Activated CD4-positive, alpha-beta T cell treated with anti-CD3 and anti-CD28 coated beads, Interleukin-10, Interleukin-2, amounts not matched to agents 100 ng/mL and 50 ng/mL, durations not matched to agents 16 hours and 8 hours (primary cell): ENCODE results near the gene LPIN3.

Experiments used
- DNase-seq: peaks from one replicate; pipeline ENCODE4 v3.0.0-alpha.2; 2020

The LPIN3 gene

DNA sequence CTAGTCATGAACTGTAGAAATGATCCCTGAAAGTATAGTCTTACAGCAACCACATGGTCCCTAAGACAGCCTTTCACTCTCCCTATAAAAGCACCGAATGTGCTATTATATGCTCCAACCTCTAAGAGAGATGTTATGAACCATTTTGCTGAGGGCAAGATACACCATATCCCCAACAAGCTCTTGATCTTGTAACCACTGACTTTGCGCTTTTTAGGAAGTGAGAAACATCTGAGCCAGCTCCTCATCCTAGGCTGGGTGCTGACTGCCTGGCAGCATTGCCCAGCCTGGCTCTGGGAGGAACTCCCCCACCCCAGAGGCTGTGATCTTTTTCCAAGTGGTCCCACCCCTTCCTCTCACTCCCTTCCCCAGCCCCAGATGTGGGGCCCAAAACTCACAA, 29.1 kb downstream of the LPIN3 start:
- no peak for DNase-seq

DNA sequence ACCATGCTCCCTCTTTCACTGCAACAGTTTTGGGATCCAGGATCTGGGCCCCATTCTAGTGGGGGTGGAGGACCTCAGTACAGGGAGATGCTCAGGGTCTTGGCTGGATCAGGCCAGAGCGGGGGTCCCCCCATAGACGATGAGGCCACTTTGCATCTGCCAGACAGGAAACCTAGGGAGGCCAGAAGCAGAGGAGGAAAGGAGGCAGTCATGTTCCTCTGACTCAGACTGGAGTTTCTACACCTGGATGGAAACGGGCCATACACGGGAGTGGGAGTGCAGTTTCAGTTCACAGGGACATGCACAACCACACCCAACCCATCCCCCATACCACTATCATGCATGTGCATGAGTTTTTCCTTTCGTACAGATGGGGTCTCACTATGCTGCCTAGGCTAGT, 29.6 kb downstream of the LPIN3 start:
- no peak for DNase-seq

DNA sequence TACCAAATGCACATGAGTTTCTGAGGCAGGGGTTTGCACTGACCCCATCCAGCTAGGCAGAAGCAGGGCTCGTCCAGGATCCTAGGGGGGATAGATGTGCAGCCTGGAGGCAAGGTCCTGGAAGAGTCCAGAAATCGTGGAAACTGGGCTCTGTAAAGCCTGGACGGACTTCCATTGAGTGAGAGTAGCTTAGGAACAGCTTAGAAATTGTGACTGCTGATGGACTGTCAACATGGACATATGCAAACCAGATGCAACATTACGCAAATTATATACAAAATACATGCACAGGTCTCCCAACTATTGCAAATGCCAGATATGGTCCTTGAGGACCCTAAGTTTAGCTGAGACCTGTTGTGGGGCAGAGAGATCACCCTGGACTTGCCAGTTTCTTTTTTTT, 30.8 kb downstream of the LPIN3 start:
- no peak for DNase-seq

DNA sequence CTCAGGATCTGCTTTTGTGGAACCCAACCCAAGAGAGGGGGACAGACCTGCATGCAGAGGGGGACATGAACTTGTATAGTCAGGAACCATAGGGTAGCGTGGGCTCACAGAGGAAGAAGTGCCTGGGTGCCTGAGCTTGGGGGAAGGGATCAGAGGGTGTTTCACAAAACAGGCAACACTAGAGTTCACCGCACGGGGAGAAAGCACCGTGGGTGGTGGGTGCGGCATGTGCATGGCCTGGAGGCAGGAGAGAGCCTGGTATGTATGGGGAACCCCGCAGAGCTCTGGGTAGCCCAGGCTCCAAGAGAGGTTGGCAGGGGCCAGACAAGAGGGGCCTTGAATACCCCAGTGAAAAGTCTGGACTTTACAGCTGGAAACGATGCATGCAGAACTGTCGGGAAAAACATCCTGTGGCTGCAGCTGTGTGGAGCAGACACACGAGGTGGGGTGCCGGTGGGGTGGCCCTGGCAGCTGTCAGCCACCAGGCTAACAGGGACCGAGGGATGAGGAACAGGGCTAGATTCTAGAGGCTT, 32.7 kb downstream of the LPIN3 start:
- DNase-seq, result no peak

DNA sequence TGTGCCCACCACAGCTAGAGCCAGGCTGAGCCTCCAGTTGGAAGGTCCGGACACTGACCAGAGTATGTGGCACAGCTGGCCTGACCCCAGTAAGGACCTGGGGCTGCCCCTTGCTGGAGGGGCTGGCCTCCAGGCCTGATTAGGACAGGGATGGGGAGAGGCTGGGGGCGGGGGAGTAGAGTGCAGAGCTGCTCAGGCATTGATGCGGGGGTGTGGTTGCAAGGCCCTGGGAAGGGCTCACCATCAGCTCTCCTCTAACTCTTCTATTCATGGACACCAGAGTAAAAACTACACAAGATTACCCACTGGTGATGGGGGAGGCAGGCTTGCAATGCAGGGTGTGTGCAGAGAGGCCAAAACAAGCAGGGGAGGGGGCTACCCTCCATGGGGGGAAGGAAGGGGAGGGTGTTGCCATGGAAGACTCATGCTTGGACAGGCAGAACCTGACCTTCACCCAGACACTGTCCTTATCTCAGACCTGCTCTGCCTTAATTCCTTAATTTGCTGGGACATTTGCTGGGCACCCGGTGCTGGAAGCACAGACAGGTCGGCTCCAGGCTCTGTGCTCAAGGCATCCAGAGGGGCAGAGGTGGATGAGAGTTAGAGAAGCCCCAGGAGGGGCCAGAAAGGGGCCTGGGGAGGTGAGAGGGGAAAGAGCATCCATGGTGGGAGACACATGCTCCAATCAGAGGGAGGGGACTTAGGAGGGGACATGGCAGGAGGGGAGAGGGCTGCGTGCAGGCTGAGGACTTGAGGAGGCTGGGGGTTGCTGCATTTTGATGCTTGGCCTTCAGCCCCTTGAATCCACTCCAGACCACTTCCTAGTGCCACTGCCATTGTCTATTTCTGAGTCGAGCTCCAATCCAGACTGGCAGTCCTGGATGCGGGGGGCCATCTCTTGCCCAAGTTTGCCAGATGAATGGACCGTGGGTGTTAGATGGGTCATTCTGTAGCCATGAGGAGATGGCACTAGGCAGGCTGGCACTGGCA, 33.6 kb downstream of the LPIN3 start:
- DNase-seq, result no peak

DNA sequence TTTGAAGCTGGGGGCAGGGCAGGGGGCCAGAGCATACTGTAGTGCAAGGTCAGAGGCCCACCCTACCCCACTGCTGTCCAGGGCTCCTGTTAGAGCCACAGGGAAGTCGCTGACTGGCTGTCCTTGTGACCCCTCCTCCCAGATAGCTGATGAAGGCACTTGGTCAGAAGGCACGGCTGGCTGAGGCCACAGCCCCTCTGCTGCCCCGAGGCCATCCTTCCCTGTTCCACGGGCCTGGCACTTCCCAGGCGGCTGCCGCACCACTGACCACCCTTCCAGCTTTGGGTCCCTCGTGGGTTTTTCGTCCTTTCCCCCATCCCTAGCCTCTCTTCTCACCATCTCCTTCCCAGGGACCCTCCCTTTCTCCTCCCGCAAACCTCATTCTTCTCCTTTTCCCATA, 35.2 kb downstream of the LPIN3 start:
- DNase-seq, result no peak

DNA sequence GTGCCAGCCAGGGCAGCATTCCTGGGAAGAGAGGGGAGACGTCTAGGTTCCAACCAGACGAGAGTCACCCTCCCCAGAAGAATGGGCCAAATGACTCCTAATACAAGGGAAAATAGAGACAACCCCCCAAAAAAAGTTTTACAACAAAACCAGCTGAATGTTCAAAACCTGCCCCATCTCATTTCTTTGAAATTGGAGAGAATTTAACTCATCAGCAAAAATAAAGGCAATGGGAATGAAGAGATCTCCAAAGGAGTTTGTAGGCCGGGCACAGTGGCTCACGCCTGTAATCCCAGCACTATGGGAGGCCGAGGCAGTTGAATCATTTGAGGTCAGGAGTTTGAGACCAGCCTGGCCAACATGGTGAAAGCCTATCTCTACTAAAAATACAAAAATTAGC, 35.7 kb downstream of the LPIN3 start:
- no peak for DNase-seq

DNA sequence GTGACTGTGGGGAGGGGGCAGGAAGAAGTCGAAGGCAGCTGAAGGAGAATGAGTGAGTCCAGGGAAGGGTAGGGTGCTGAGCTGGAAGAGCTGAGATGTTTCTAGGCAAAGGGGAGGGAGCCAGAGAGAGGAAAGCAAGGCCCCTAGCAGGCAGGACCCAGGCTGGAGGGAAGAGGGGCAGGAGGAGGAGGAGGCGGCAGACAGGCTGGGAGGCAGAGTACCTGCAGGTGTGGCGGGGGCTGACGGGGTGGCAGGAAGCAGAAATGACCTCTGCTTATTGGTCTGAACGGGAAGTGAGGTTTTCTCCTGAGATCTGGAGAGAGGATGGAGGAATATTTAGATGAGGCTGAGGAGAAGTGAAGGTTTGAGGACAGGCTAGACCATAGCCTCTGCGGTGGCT, 36.7 kb downstream of the LPIN3 start:
- no peak for DNase-seq

DNA sequence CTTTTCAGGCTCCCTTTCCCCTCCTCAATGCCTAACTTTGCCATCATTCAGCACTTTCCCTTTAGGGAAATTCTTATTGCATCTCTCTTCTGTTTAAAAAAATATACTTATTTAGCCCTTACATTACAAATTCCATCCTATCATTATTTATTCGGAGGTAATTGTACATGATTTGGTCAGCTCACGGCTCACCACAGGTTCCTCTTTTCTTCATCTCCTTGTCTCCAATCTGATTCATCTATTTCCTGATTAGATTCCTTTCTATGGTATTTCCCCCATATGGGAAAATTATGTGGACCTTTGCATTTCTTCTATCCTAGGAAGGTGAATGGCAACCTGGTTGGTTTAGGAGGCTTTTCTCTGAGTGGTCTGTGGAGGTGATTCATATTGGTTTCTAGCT, 38.9 kb downstream of the LPIN3 start:
- no peak for DNase-seq

DNA sequence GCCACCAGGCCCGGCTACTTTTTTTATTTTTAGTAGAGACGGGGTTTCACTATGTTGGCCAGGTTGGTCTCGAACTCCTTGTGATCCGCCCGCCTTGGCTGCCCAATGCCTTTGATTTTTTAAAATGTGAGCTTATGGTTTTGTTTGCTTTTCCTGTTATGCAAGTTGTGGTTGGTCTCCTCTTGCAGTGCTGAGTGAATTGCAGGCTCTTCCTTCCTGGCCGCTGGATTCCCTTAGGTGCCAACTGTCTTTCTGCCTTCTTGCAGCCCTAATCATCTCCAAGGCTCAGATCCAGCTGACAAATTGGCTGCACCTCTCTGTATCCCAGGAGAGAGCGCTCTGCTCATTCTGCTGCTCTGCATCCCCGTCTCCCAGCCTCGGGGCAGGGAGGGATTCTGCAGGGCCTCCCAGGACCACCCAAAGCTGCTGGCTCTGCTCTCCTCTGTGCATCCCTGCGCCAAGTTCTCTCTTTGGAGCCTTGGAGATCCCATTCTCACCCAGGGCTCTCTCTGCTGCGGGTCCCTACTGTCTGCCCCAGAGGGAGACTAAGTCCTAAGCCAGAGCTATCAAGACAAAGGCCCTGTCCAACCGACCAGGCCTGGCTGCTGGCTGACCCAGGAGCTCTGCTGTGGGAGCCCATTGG, 40.1 kb downstream of the LPIN3 start:
- no peak for DNase-seq

DNA sequence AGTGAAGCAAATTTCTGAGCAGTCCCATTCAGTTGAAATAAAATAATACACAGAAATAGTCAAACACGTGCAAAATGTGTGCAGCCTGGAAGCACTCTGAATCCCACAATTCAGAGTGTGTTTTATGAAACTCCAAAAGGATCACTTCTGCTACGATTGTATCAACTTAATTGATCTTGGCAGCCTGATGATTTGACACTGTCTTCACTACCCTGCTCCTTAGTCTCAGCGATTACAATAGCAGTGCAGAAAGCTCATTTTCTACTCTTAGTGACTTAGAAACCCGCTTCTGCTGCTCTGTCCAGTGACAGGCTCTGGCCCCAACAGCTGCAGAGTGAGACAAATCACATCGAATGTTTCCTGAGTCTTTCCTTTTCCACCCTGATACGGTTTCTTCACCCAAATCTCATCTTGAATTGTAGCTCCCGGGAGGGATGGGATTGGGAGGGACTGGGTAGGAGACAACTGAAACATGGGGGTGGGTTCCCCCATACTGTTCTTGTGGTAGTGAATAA, 42.2 kb downstream of the LPIN3 start:
- no peak for DNase-seq

DNA sequence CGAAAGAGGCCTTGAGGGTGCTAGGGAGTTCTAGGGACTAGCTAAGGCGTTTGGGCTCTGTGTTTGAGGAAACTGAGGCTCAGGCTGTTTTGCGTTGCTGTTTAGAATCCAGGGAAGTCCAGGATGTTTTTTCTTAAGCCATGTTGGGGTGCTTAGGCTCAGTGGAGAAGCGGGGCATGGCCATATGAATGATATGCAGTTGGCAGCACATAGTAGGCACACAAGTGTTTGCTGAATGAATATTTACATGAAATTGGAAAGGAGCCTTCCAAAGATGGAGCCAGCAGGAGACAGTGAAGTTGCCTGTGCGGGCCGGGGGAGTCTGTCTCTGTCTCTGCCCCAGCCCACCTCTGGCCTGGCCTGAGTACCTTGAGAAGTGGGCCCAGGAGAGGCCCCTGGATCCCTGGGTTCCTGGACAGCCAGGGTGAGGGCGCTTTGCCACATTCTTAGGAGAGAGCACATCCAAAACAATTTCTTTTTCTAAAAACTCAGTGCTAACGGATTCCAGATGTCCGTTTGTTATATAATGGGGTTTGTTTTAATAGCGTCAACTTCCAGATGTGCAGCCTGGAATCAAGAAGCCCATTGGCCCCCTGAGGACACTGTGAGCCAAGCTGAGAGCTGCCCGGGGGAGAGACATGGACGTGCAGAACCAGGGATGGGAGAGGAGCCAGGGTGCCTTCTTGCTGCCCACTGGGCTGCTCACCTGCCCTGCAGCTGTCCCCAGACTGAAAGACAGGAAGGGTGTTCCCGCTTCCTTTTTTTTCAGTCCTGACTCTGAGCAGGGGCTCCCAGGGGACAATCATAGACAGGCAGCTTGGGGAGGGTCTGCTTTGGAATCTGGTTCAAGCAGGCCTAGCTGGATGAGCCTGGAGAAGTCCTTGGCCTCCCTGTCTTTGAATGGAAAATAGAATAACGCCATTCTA, 46.1 kb downstream of the LPIN3 start:
- DNase-seq, result no peak

DNA sequence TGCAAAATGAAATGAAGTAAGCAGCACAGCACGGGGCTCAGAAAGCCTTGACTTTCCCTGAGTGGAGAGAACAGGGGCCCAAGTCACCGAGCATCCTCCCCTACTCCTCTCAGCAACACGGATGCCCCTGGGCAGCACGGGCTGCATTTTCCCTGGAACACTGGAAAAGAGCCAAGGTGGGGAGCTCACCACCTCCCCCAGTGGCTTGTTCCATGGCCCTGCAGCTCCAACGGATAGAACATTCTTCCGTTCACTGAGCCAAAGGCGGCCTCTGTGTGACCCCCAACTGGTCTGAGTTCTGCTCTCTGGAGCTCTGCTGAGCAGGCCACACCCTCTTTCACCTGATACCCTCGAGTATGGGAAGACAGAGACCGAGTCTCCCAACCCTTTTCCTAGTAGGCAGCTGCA, 46.8 kb downstream of the LPIN3 start:
- DNase-seq, result no peak

DNA sequence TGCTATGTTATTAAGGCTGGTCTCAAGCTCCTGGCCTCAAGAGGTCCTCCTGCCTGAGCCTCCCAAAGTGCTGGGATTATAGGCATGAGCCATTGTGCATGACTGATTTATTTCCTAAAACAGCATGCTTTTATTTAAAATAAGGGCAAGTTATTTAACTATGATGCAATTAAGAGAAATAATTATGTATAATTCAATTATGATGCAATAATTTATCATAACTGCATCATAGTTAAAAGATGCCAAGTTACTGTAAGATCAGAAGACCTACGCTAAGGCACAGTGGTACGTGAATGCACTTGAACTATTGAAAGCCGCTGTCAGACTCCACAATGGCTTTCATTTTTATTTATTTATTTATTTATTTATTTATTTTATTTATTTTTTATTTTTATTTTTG, 50.3 kb downstream of the LPIN3 start:
- DNase-seq, result no peak

DNA sequence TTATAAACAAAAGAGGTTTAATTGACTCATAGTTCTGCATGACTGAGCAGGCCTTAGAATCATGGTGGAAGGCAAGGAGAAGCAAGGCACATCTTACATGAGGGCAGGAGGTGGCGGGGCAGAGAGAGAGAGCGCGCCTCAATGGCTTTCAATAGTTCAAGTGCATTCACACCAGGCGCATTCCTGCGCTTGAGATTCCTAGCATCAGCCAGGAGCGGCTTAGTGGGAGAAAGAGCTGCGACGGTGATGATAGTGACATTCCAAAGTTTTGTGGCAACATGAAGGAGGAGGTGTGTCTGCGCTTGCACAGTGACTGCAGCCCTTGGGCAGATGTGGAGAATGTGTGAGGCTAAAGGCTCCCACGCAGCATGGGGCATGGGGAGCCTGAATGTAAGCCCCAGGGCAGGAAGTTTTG, 51.0 kb downstream of the LPIN3 start:
- no peak for DNase-seq

DNA sequence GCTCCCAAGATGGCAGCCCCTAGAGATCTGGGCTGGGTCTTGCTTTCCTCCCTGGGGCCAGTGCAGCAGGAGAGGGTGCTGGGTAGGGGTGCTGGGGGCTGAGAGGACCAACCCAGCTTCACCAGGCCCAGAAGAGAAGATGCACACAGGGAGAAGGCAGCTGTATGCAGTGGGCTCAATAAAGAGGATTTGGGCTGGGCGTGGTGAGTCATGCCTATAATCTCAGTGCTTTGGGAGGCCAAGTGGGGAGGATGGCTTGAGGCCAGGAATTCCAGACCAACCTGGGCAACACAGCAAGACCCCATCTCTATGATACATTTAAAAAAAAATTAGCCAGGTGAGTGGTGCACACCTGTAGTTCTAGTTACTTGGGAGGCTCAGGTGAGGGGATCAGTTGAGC, 51.7 kb downstream of the LPIN3 start:
- no peak for DNase-seq

DNA sequence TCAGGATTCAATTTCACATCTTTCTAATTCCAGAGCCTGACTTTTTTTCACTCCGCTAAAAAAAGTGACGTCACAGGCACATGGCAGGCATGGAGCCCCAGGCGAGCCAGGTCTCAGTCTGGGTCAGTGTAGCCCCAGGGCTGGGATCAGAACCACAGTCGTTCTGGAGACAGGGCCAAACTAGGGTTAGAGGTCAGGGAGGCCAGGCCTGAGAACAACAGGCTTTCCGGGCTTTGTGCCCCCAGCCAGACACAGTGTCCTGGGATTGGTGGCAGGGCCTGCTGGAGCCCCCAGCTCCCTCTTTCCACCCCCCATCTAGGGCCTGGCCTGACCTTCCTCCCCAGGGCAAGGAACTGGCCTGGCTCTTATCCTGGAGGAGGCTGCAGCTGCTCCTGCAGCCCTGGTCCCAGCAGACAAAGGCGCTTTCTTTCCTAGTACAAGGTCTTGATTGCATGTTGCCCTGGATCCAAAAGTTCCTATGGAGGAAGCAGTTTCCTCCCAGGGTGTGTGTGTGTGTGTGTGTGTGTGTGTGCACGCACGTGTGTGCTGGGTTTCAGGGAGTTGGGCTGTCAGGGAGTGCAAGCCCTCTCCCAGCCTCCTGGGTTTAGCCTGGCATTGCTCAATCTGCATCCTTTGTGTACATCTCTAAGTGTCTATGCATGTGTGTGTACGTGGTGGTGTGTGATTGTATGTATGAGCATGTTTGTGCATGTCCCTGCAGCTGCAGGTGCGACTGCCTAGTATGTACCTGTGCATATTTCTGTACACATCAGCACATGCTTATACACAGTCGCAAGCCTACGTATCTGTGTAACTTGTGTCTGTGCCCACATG, 52.5 kb downstream of the LPIN3 start:
- no peak for DNase-seq

DNA sequence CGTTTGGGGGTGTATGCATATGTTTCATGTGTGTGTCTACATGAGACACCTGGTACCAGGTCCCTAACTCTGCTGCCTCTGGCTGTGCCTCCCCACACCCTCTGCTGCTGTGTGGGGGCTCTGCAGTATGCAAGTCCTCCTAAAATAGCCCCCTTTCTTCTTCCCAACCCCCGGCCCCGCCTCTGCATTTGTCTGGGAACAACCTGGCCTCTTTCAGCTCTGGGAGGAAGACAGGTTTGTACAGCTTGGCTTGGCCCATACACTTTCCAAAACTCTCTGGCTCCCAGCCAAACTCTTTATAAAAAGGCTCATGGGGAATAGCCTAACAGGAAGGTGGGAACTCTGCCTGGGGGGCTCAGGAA, 53.1 kb downstream of the LPIN3 start:
- no peak for DNase-seq

DNA sequence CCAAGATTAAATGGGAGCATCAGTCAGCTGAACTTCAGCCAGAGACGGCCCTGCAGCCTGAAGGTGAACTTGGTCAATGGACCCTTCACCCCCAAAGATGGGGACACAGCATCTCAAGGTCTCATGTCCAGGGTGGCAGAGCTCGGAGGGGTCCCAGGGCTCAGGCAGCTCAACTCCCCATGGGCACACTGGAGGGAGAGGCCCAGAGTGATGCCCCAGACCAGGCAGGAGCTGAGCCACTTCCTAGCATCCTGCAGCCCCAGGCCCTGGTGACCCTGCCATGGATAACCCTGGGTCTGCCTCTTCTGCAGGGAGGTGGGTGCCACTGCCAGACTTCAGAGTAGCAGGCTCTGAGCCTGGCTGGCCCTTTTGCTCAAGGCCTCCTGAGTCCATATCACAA, 53.5 kb downstream of the LPIN3 start:
- no peak for DNase-seq

DNA sequence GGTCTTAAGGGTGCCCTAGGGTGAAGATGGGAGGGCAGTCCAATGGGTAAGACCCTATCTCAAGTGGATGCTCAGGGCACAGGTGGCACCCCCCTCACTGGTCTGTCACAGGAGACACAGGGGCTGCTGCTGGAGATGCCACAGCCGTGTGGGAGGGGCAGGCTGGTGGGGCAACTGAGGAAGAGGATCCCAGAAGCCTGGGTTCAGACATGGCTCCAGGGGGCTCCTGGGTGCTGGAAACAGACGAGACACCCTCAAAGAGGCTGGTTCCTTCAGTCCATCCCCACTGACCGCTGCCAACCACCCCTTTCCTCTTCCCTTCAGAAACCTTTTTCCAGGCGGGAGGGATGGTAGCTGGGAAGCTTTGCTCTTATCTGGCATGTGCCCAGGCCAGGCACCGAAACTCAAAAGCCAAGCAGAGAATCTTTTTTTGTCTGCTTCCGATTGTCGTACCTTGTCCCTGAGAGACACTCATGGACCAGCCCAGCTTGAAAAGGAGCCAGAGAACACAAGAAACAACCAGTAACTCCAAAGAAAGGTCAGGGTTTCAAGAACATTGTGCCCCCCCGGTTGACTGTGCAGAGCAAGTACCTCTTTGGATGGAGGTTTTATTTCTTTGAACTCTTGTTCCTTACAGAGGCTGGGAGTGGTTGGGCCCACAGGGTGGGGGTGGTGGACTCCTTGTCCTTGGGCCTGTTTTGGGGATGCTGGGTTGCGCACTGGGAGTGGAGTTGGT, 54.5 kb downstream of the LPIN3 start:
- DNase-seq, result no peak
